Sigmoid colon (tissue), 3 donors: ENCODE measurements around the gene SURF4.

ENCODE experiments used
- POLR2A ChIP-seq, 2 donors: fragments of 450-650 bp; IDR thresholded peaks; one replicate each; pipeline ENCODE4 v1.6.1; 2016; ENCODE audit warnings: antibody characterized with exemption in 2 of 2, mild to moderate bottlenecking in 2 of 2, moderate library complexity in 2 of 2
- TF ChIP-seq, protein P1 (sequence below), 4 experiments: fragments of 450-650 bp in 3 of 4; fragments of 200-600 bp in 1 of 4; IDR thresholded peaks; one replicate each; pipeline ENCODE4 v1.5.1; 2016 to 2019; ENCODE audit warnings: antibody characterized with exemption in 4 of 4, mild to moderate bottlenecking in 3 of 4, moderate library complexity in 2 of 4

DNA sequence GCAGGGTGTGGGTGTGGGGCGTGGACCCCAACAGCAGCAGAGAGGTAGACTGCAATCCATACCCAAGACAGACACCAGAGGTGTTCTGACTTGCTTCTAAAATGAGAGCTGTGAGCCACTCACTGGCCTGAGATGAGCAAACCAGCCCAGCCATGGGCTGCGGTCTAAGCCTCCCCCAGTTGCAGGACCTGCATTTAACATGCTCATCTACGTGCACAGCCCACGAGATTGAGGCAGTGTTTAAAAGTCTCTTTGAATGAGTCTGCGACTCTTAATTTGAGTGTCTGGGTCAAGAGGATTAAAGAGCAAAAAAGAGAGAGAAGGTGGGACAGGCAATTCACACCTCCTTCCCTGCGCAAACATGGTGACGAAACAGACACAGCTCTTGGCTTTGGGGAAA is 5.9 kb downstream of the SURF4 start:
- TF ChIP-seq, protein P1, sequence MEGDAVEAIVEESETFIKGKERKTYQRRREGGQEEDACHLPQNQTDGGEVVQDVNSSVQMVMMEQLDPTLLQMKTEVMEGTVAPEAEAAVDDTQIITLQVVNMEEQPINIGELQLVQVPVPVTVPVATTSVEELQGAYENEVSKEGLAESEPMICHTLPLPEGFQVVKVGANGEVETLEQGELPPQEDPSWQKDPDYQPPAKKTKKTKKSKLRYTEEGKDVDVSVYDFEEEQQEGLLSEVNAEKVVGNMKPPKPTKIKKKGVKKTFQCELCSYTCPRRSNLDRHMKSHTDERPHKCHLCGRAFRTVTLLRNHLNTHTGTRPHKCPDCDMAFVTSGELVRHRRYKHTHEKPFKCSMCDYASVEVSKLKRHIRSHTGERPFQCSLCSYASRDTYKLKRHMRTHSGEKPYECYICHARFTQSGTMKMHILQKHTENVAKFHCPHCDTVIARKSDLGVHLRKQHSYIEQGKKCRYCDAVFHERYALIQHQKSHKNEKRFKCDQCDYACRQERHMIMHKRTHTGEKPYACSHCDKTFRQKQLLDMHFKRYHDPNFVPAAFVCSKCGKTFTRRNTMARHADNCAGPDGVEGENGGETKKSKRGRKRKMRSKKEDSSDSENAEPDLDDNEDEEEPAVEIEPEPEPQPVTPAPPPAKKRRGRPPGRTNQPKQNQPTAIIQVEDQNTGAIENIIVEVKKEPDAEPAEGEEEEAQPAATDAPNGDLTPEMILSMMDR (IDR thresholded peaks at IDR 0.05), result no peak
- TF ChIP-seq POLR2A (IDR thresholded peaks at IDR 0.05), result no peak
